Ascending aorta (tissue), 2 donors: ENCODE results near the gene CFLAR. TPM values are rescaled to one million over a fixed set of nuclear protein-coding genes. Genes with fewer than 3 reads are reported as not detected.
"Not testable (repeated sequence)": the region's sequence is repeated elsewhere in the genome, so short reads cannot be mapped to it uniquely, and the experiment has no call there.

ENCODE experiments used
- DNase-seq, 2 donors: peaks; one replicate each; pipeline ENCODE4 v3.0.0-alpha.2; 2019; ENCODE audit warnings: low spot score in 2 of 2
- H3K27ac ChIP-seq, 2 donors: fragments of 200-600 bp; sonication (generic); one replicate each; pipeline ENCODE4 v1.5.1; 2016 to 2017; ENCODE audit warnings: mild to moderate bottlenecking in 1 of 2
- H3K27me3 ChIP-seq: fragments of 200-600 bp; sonication (generic); one replicate; pipeline ENCODE4 v1.5.1; 2017
- H3K36me3 ChIP-seq, 2 donors: fragments of 200-600 bp; sonication (generic); one replicate each; pipeline ENCODE4 v1.5.1; 2016
- H3K4me1 ChIP-seq, 2 donors: fragments of 200-600 bp; sonication (generic); one replicate each; pipeline ENCODE4 v1.5.1; 2016 to 2017; ENCODE audit warnings: mild to moderate bottlenecking in 1 of 2
- H3K4me3 ChIP-seq, 2 donors: fragments of 200-600 bp; sonication (generic); one replicate each; pipeline ENCODE4 v1.5.1; 2016 to 2017; ENCODE audit warnings: mild to moderate bottlenecking in 1 of 2
- H3K9me3 ChIP-seq, 2 donors: fragments of 200-600 bp; sonication (generic); one replicate each; pipeline ENCODE4 v1.5.1; 2016
- intact Hi-C: fragments of 100-400 bp; cut with DNase I; formaldehyde crosslinking; loops from one replicate; pipeline ENCODE4 v1.15.1; 2023
- total RNA-seq: library from RNA; depleted of rRNA; stranded (reverse); fragments of >200 nt; gene quantifications from one replicate; pipeline ENCODE4 v1.1.0, GENCODE V29; 2016
- TF ChIP-seq, protein P1 (sequence below), 3 experiments: fragments of 200-600 bp in 2 of 3; fragments of 450-650 bp in 1 of 3; sonication (generic) in 2 of 3; IDR thresholded peaks; one replicate each; pipeline ENCODE4 v1.5.1; 2016 to 2019; ENCODE audit warnings: antibody characterized with exemption in 3 of 3, mild to moderate bottlenecking in 1 of 3, moderate library complexity in 1 of 3

CFLAR gene
- total RNA-seq, 1 donor from 2014 or later: 112 TPM

DNA sequence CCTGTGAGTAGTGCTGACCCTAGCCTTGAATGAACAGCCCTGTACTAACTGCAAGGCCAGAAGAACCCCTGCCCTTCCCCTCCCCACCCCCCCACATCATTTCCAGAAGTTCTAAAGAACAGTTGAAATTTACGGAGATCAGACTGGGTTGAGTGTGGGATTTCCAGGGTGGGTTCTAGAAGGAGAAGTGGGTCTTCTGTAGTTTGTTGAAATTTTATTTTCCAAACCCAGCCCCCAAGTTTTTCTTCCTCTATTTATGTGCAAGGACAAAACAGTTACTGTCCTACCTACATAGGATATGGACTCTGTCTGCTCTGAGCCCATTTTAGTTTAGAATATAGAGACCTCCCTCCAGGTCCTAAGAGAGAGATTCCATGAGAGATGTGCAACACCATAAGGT lies 40.7 kb downstream of the CFLAR start:
- DNase-seq: no peak
- TF ChIP-seq, protein P1, sequence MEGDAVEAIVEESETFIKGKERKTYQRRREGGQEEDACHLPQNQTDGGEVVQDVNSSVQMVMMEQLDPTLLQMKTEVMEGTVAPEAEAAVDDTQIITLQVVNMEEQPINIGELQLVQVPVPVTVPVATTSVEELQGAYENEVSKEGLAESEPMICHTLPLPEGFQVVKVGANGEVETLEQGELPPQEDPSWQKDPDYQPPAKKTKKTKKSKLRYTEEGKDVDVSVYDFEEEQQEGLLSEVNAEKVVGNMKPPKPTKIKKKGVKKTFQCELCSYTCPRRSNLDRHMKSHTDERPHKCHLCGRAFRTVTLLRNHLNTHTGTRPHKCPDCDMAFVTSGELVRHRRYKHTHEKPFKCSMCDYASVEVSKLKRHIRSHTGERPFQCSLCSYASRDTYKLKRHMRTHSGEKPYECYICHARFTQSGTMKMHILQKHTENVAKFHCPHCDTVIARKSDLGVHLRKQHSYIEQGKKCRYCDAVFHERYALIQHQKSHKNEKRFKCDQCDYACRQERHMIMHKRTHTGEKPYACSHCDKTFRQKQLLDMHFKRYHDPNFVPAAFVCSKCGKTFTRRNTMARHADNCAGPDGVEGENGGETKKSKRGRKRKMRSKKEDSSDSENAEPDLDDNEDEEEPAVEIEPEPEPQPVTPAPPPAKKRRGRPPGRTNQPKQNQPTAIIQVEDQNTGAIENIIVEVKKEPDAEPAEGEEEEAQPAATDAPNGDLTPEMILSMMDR (IDR thresholded peaks at IDR 0.05): no peak
- peaks cover 3 to 8% of the 10 kb centered on the region in 2 donors for H3K4me1 ChIP-seq
- H3K4me3 ChIP-seq: no peak overlapping the region
- H3K27me3 ChIP-seq: no peaks in the 10 kb centered on the region
- no peaks in the 10 kb centered on the region for H3K9me3 ChIP-seq
- H3K36me3 ChIP-seq: peaks cover 70 to 93% of the 10 kb centered on the region in 2 donors
- intact Hi-C loops: no loop called here
- H3K27ac ChIP-seq: peak overlapping the region in 1 of 2 donors; percentile 36

DNA sequence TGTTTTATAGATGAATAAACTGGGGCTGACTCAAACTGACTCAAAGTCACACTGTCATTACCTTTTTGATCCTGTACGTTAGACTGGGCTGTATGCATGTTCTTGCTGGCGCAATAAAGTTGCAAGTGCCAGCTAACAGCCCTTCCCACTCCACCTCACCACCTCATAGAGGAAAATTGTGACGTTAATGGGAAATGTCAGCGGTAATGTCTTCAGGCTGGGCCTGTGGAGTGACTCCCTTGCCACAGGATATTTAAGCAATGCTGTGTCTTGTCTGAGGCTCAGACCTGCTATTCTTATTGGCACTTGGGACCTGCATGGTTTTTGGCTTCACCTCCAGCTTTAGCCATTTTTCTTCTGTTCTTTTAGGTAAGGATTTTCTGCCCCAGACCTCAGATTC lies 41.7 kb downstream of the CFLAR start:
- TF ChIP-seq, protein P1 (IDR thresholded peaks at IDR 0.05): no peak
- Histone ChIP-seq H3K4me3 (no peak overlapping the region), H3K9me3 (no peaks in the 10 kb centered on the region), H3K36me3 (peaks cover 75 to 94% of the 10 kb centered on the region in 2 donors), H3K4me1 (no peaks in the 10 kb centered on the region), H3K27me3 (no peaks in the 10 kb centered on the region), H3K27ac (peak overlapping the region in 1 of 2 donors; percentile 36)
- intact Hi-C loops: no loop called here
- no peak for DNase-seq

GRCh38 chr2:201158111-201158929 lies 42.4 kb downstream of the CFLAR start:
- Histone ChIP-seq H3K27ac (peak overlapping the region; percentile 36 to 44), H3K4me1 (no peaks in the 10 kb centered on the region), H3K9me3 (no peaks in the 10 kb centered on the region), H3K4me3 (no peak overlapping the region), H3K36me3 (peaks cover 76 to 94% of the 10 kb centered on the region in 2 donors), H3K27me3 (no peaks in the 10 kb centered on the region)
- DNase-seq: peak; percentile 59 to 76
- TF ChIP-seq, protein P1 (IDR thresholded peaks at IDR 0.05): peak in 2 of 3 experiments; percentile 46 to 49
- intact Hi-C loops: no loop called here

GRCh38 chr2:201164166-201164565 lies 48.2 kb downstream of the CFLAR start:
- TF ChIP-seq, protein P1 (IDR thresholded peaks at IDR 0.05): no peak
- no peaks in the 10 kb centered on the region for H3K27me3 ChIP-seq
- H3K4me3 ChIP-seq: no peak overlapping the region
- intact Hi-C loops: no loop called here
- H3K9me3 ChIP-seq: peaks cover 7 to 17% of the 10 kb centered on the region in 2 donors
- no peak overlapping the region for H3K27ac ChIP-seq
- peaks cover 72 to 78% of the 10 kb centered on the region in 2 donors for H3K36me3 ChIP-seq
- no peaks in the 10 kb centered on the region for H3K4me1 ChIP-seq
- no peak for DNase-seq

DNA sequence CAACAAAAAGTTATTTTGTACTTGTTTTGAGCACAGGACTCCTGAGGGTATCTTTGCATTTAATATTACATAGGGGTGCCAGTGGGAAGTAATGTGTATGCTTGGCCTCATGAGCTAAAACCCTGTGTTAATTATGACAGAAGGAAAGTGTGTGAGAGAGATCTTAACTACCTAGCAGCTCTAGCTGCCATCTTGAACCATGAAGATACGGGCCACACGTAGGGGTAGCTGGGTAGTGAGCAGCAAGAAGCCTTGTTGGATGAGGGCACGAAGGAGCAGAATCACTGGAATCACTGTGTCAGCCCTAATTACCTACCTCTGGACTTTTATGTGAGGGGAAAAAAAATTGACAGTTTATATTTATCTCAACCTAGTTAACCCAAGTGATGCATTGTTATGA lies 51.6 kb downstream of the CFLAR start:
- Histone ChIP-seq H3K9me3 (peaks cover 14 to 23% of the 10 kb centered on the region in 2 donors), H3K27me3 (no peaks in the 10 kb centered on the region), H3K36me3 (peaks cover 44 to 45% of the 10 kb centered on the region in 2 donors), H3K27ac (no peak overlapping the region), H3K4me3 (no peak overlapping the region), H3K4me1 (no peaks in the 10 kb centered on the region)
- TF ChIP-seq, protein P1 (IDR thresholded peaks at IDR 0.05): no peak
- DNase-seq: no peak
- intact Hi-C loops: no loop called here

- peaks cover 14 to 23% of the 10 kb centered on the region in 2 donors for H3K9me3 ChIP-seq
- H3K27me3 ChIP-seq, DNase-seq, H3K27ac ChIP-seq, H3K4me3 ChIP-seq, H3K4me1 ChIP-seq, intact Hi-C loops: not testable (repeated sequence)
- H3K36me3 ChIP-seq: peaks cover 34 to 36% of the 10 kb centered on the region in 2 donors
Measured at GRCh38 chr2:201168496-201168895, 52.5 kb downstream of the CFLAR start.
